Pancreas (tissue), 10 donors: ENCODE data around the gene RRBP1. TPM values are rescaled to one million over a fixed set of nuclear protein-coding genes. Genes with fewer than 3 reads are reported as not detected.
A peak's percentile ranks its signal among the peaks of the same experiment; 100 is the strongest.

Experiments used
- ATAC-seq, 4 donors: fragments of 200-7000 bp; cut with Tn5 transposase; one replicate each; pipeline versions ENCODE4 v1.8.0 to v1.9.1; 2020; ENCODE audit warnings: mild to moderate bottlenecking in 4 of 4, moderate library complexity in 4 of 4
- DNase-seq, 6 donors: peaks; one replicate each; pipeline ENCODE4 v3.0.0-alpha.2; 2020
- FAIRE-seq: peaks from 2 replicates; lab custom pipeline; 2012; peaks lifted over from hg19 to GRCh38; lab: Jason Lieb, UNC
- H3K27ac ChIP-seq, 4 donors: fragments of 200-600 bp; sonication (generic); 1 replicate in 3 of 4; 2 replicates in 1 of 4; pipeline versions ENCODE4 v1.5.0 to v1.8.0; 2020
- H3K27me3 ChIP-seq, 4 donors: fragments of 200-600 bp; one replicate each; pipeline ENCODE4 v1.8.0; 2021
- H3K36me3 ChIP-seq, 3 donors: fragments of 200-600 bp; sonication (generic) in 1 of 3; one replicate each; pipeline versions ENCODE4 v1.5.0 to v1.8.0; 2020 to 2021
- H3K4me1 ChIP-seq, 3 donors: fragments of 200-600 bp; one replicate each; pipeline ENCODE4 v1.8.0; 2021
- H3K4me3 ChIP-seq, 4 donors: fragments of 200-600 bp; sonication (generic) in 2 of 4; one replicate each; pipeline versions ENCODE4 v1.5.0 to v1.8.0; 2020 to 2021
- H3K9me3 ChIP-seq, 4 donors: fragments of 200-600 bp; one replicate each; pipeline ENCODE4 v1.8.0; 2021
- CTCF ChIP-seq, 4 donors: fragments of 200-600 bp; sonication (generic) in 3 of 4; IDR thresholded peaks; one replicate each; pipeline versions ENCODE4 v1.5.0 to v1.8.0; 2021; ENCODE audit warnings: antibody characterized with exemption in 4 of 4
- WGBS, 2 donors: extraction: QIAGEN DNeasy Blood & Tissue Kit; methylation state at CpG; one replicate each; pipeline ENCODE4 v1.1.7; 2013; 5-methylcytosine and 5-hydroxymethylcytosine counted together
- intact Hi-C, 3 donors: fragments of 100-400 bp; cut with DNase I; formaldehyde crosslinking; loops; one replicate each; pipeline versions ENCODE4 v1.11.1 to v1.14.2; 2022
- polyA plus RNA-seq, 2 donors: library from polyadenylated mRNA; stranded (reverse); fragments of 200-250 nt; gene quantifications; one replicate each; pipeline ENCODE4 v1.2.3, GENCODE V29; 2013
- total RNA-seq, 6 donors: library from RNA; stranded (reverse); fragmentation: NEBNext Ultra II Directional in 4 of 6; extraction: Animal tissue kit (Norgen Biotek cat#: 25700) in 4 of 6; gene quantifications; one replicate each; pipeline versions ENCODE4 v1.2.1 to v1.2.4, GENCODE V29; 2021 to 2023
- donor health status: healthy with polysubstance abuse.
- donor health status: DM: no; HTN: no; CAD: no; lungs with moderate emphysema.
- donor health status: DM: no; HTN: no; CAD: no.
- donor health status: control.
- donor health status: control.
- donor health status: Bipolar disorder and iron deficiency.
- donor health status: DM: yes; HTN: yes; CAD: no.
- donor health status: DM: no; HTN: no; CAD: no.
- donor health status: DM: no; HTN: no; CAD: no.
- donor health status: DM: yes; HTN: yes; CAD: no.

Gene RRBP1
- total and polyA plus RNA-seq, 8 donors = 170 to 442 (median 348) TPM

- intact Hi-C loops = loop anchor here in 2 of 3 donors (5.0 to 10.0 kb wide), 2 partner anchors 74 to 82 kb away; partner anchors contain the start of gene BFSP1 (in 1 of the 2)
- peak in 4 of 6 donors; percentile 16 to 74 (median 31) for DNase-seq
- peaks cover 13 to 66% (median 62%) of the 10 kb centered on the region in 3 donors for H3K36me3 ChIP-seq
- peaks cover 11 to 41% (median 22%) of the 10 kb centered on the region in 3 donors for H3K4me1 ChIP-seq
- FAIRE-seq = no peak
- no peaks in the 10 kb centered on the region for H3K9me3 ChIP-seq
- H3K4me3 ChIP-seq = no peak overlapping the region
- no peak overlapping the region for H3K27ac ChIP-seq
- TF ChIP-seq CTCF (IDR thresholded peaks at IDR 0.05) = no peak
- no peaks in the 10 kb centered on the region for H3K27me3 ChIP-seq
- 68 to 74% methylated on average over 22 of the region's 22 CpGs for WGBS, 2 donors
- no peak for ATAC-seq
Measured at GRCh38 chr20:17616480-17617211, 65.4 kb downstream of the RRBP1 start.

DNA sequence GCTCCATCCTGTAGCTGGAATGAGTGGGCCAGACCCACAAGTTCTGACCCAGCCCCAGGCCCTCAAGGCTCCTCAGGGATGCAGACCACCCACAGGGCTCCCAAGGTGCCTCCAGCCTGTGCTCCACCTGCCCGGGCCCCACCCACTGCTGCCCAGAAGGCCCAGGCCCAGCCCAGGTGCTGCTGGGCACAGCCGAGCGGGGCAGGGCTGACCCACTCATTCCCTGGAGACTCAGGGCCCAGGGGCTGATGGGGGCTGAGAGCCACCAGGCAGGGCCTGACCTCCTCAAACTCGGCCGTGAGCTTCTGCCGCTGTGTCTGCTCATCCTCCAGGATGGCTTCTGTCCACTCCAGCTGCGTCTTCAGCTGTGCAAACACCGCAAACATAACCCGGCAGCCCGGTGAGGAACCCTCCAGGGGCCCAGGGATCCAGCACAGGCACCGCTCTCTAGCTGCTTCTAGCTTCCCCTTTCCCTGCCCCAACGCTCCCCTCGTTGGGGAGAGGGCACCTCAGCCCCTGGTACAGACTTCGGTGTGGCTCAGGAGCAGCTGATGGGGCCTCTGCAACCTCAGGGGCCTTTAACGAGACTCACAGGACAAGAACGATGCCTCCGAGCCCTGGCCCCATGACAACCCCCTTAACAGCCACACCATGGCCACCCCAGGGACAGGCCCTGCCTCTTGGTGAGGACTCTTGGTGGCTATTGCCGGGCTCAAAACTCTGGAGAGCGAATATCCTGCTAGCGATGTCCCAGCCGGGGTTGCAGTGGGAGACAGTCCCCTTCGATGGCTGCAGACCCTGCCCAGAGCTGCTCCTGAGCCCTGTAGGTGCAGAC lies 66.2 kb downstream of the RRBP1 start:
- H3K9me3 ChIP-seq = no peaks in the 10 kb centered on the region
- WGBS, 2 donors = 52 to 57% methylated on average over 22 of the region's 22 CpGs
- FAIRE-seq = no peak
- H3K4me3 ChIP-seq = no peak overlapping the region
- no peak for ATAC-seq
- no peak for TF ChIP-seq CTCF (IDR thresholded peaks at IDR 0.05)
- intact Hi-C loops = loop anchor here in 2 of 3 donors (5.0 to 10.0 kb wide), 2 partner anchors 74 to 81 kb away; partner anchors contain the start of gene BFSP1 (in 1 of the 2)
- no peaks in the 10 kb centered on the region for H3K27me3 ChIP-seq
- DNase-seq = peak in 5 of 6 donors; percentile 19 to 83 (median 53)
- H3K4me1 ChIP-seq = peaks cover 11 to 44% (median 22%) of the 10 kb centered on the region in 3 donors
- H3K36me3 ChIP-seq = peaks cover 13 to 58% (median 54%) of the 10 kb centered on the region in 3 donors
- H3K27ac ChIP-seq = peak overlapping the region in 3 of 4 donors; percentile 28 to 56 (median 31)

DNA sequence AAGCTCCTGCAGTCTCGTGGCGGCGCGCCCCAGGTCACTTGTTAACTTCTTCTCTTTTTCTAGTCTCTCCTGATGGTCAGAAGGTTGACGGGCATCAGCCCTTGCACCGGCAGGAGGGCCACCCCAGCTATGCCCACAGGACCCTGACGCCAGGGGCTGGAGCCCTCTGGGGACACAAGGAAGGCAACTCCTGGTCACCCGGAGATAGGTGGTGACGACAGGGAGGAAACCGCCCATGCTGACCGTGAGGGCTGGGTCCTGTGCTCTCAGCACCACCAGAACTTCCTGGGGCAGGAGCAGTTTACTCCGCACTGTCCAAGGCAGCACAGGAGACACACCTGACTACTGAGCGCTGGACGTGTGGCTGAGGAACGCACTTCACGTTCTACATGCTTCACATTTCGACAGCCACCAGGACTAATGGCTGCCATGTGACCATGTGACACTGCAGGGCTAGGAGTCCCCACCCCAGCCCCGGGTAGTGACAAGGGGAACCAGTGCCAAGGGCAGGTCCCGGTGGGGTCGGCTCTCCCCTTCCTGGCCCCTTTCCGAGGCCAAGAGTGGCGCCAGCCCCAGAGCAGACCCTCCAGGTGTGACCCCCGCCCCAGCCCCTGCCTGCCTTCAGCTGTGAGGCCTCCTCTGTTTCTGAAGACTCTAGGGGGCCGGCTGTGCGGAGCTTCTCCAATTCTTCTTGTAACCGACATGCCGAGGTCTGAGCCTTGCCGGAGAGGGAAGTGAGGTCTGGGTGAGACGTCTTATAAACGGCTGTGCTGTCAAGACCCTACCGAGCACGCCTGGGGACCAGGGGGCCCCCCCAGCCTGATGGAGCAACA lies 67.0 kb downstream of the RRBP1 start:
- H3K4me1 ChIP-seq = peaks cover 11 to 44% (median 22%) of the 10 kb centered on the region in 3 donors
- peak overlapping the region; percentile 28 to 62 (median 44) for H3K27ac ChIP-seq

More for the DNA sequence above, 67.0 kb downstream of the RRBP1 start:
- peaks cover 9 to 49% (median 46%) of the 10 kb centered on the region in 3 donors for H3K36me3 ChIP-seq
- no peak for TF ChIP-seq CTCF (IDR thresholded peaks at IDR 0.05)
- H3K27me3 ChIP-seq = no peaks in the 10 kb centered on the region
- intact Hi-C loops = loop anchor here in 2 of 3 donors (5.0 to 10.0 kb wide), 2 partner anchors 73 to 80 kb away; partner anchors contain the start of gene BFSP1 (in 1 of the 2)
- WGBS, 2 donors = 46 to 51% methylated on average over 32 of the region's 32 CpGs
- DNase-seq (peak in 3 of 6 donors; percentile 43 to 68 (median 57)), ATAC-seq (peak in 3 of 4 donors; percentile 0 to 1 (median 1)), FAIRE-seq (no peak)
- no peak overlapping the region for H3K4me3 ChIP-seq
- no peaks in the 10 kb centered on the region for H3K9me3 ChIP-seq
